SJCRH30 (cell line): ENCODE data around the gene CREB1. TPM values are rescaled to one million over a fixed set of nuclear protein-coding genes. Genes with fewer than 3 reads are reported as not detected.

Experiments
- DNase-seq, 2 experiments: peaks; one replicate each; pipeline ENCODE4 v3.0.0-alpha.2; 2015 to 2020
- H3K27ac ChIP-seq: fragments of 250-450 bp; sonication (Bioruptor Pico); 2 replicates; pipeline ENCODE4 v1.5.1; 2020; ENCODE audit warnings: mild to moderate bottlenecking, moderate library complexity
- H3K27me3 ChIP-seq: fragments of 250-450 bp; sonication (Bioruptor Pico); 2 replicates; pipeline ENCODE4 v1.5.1; 2020; ENCODE audit warnings: mild to moderate bottlenecking, moderate library complexity
- H3K36me3 ChIP-seq: fragments of 250-450 bp; sonication (Bioruptor Pico); 2 replicates; pipeline ENCODE4 v1.5.1; 2020; ENCODE audit warnings: mild to moderate bottlenecking, moderate library complexity
- H3K4me1 ChIP-seq: fragments of 250-450 bp; sonication (Bioruptor Pico); 2 replicates; pipeline ENCODE4 v1.5.1; 2020; ENCODE audit warnings: mild to moderate bottlenecking, moderate library complexity
- H3K4me3 ChIP-seq: fragments of 250-450 bp; sonication (Bioruptor Pico); 2 replicates; pipeline ENCODE4 v1.5.1; 2020; ENCODE audit warnings: mild to moderate bottlenecking, moderate library complexity
- H3K9me3 ChIP-seq: fragments of 250-450 bp; sonication (Bioruptor Pico); replicated peaks from 2 replicates; pipeline ENCODE4 v1.5.1; 2020; ENCODE audit warnings: mild to moderate bottlenecking, moderate library complexity
- total RNA-seq: library from RNA; depleted of rRNA; stranded (reverse); fragments of >200 nt; shearing (Covaris generic); gene quantifications from 2 replicates; pipeline ENCODE4 v1.2.3, GENCODE V29; 2014

CREB1 gene
- total RNA-seq, 1 experiment from 2014 or later: 37.9 TPM

DNA sequence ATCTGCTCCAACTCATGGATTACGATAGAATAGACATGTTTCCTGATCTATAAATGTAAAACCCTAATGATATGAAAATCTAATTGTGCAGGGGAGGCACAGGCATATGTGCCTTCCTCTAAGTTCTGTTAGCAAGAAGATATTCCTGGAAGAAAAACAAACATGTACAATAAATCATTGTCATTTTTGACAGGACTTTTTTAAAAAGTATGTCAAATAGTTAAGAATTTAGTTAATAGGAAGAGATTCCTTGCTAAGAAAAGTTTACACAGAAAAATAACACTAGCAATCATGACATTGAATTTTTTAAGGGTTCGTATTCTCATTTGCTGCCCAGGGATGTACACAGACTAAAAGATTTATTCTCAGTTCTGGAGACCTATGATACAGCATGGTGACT, 15.3 kb upstream of the CREB1 start:
- Histone ChIP-seq H3K9me3 (no peaks in the 10 kb centered on the region), H3K4me1 (peaks cover 5% of the 10 kb centered on the region), H3K4me3 (no peak overlapping the region), H3K27ac (no peak overlapping the region), H3K36me3 (no peaks in the 10 kb centered on the region), H3K27me3 (no peaks in the 10 kb centered on the region)
- DNase-seq: no peak

- no peaks in the 10 kb centered on the region for H3K27me3 ChIP-seq
- no peak overlapping the region for H3K4me3 ChIP-seq
- DNase-seq: no peak
- H3K27ac ChIP-seq: no peak overlapping the region
- H3K9me3 ChIP-seq: no peaks in the 10 kb centered on the region
- H3K4me1 ChIP-seq: peaks cover 5% of the 10 kb centered on the region
- no peaks in the 10 kb centered on the region for H3K36me3 ChIP-seq
Measured at GRCh38 chr2:207515671-207516070, 14.1 kb upstream of the CREB1 start.

- H3K9me3 ChIP-seq: no peaks in the 10 kb centered on the region
- no peaks in the 10 kb centered on the region for H3K27me3 ChIP-seq
- no peak overlapping the region for H3K4me3 ChIP-seq
- H3K27ac ChIP-seq: no peak overlapping the region
- H3K4me1 ChIP-seq: peaks cover 5% of the 10 kb centered on the region
- no peak for DNase-seq
- no peaks in the 10 kb centered on the region for H3K36me3 ChIP-seq
Measured at GRCh38 chr2:207516206-207516605, 13.6 kb upstream of the CREB1 start.

- no peak for DNase-seq
- Histone ChIP-seq H3K27me3 (no peaks in the 10 kb centered on the region), H3K4me3 (no peak overlapping the region), H3K27ac (no peak overlapping the region), H3K4me1 (no peaks in the 10 kb centered on the region), H3K9me3 (no peaks in the 10 kb centered on the region), H3K36me3 (no peaks in the 10 kb centered on the region)
Measured at GRCh38 chr2:207523005-207523404, 6.8 kb upstream of the CREB1 start.

GRCh38 chr2:207525296-207525695, 4.5 kb upstream of the CREB1 start:
- Histone ChIP-seq H3K27me3 (no peaks in the 10 kb centered on the region), H3K27ac (no peak overlapping the region), H3K9me3 (no peaks in the 10 kb centered on the region), H3K36me3 (no peaks in the 10 kb centered on the region), H3K4me3 (no peak overlapping the region), H3K4me1 (no peaks in the 10 kb centered on the region)
- DNase-seq: no peak

DNA sequence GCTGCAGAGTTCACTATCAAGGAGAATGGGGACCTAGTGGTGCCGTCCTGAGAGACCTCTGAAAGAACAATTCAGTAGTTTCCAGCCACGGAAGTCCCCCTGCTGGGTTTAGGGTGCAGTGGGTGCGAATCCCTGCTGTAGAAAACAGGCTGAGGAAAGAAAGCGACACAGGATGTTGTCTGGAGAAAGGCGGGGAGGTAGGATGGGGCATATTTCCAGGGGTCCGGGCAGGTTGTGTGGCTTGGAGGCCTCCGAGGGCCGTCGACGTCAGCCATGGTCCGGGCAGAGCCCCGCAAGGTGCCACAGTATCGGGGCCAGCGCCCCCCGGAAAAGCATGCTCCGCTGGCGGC, 807 bp upstream of the CREB1 start:
- Histone ChIP-seq H3K4me1 (no peaks in the 10 kb centered on the region), H3K9me3 (no peaks in the 10 kb centered on the region), H3K36me3 (no peaks in the 10 kb centered on the region), H3K27ac (peak overlapping the region; percentile 97), H3K4me3 (peak overlapping the region; percentile 71), H3K27me3 (no peaks in the 10 kb centered on the region)
- DNase-seq: peak; percentile 35 to 48

- Histone ChIP-seq H3K27me3 (no peaks in the 10 kb centered on the region), H3K9me3 (no peaks in the 10 kb centered on the region), H3K4me3 (peak overlapping the region; percentile 77), H3K4me1 (no peaks in the 10 kb centered on the region), H3K27ac (peak overlapping the region; percentile 97), H3K36me3 (no peaks in the 10 kb centered on the region)
- DNase-seq: peak; percentile 44 to 60
Measured at GRCh38 chr2:207530160-207531031, 634 bp downstream of the CREB1 start.

DNA sequence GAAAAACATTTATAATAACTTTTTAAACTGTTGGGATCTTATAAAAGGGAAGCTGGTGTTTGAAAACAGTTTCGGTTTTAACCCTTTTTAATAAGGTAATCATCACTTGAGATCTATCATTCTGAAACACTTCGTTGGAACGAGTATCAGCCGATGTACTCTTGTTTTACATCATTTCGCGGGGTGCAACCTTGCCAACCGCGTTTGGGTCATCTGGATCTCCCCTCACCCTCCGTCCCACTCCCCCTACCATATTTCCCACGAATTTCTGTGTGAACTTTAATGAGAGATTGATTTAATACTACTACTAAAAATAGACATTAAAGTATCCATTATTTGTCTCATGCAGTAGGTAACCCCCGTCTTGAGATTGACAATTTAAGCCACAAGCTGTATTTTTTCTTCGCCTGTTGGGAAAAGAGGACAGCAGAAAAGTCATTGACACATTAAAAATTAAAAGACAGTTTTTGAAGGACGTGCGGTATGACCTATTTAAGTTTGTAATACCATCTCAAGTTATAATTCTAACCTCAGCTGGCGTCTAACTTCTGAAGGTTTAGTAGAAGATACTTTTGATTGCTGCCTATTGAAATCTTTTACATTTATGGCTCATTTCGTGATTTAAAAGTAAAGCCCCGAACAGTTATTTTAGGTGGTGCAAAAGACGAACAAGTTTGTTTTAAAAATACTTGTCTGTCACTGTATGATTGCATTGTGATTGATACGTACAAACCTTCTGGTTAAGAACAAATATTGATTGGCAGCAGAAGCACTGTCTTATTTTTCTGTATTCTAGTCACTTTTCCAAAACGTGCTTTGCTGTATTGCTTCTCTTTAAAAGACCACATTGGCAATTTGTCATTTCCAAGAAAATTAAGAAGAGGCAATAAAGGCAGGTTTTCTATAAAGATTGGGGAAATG, 1.5 kb downstream of the CREB1 start:
- Histone ChIP-seq H3K36me3 (no peaks in the 10 kb centered on the region), H3K27ac (peak overlapping the region; percentile 66), H3K4me1 (no peaks in the 10 kb centered on the region), H3K9me3 (no peaks in the 10 kb centered on the region), H3K4me3 (peak overlapping the region; percentile 77), H3K27me3 (no peaks in the 10 kb centered on the region)
- DNase-seq: no peak

- H3K9me3 ChIP-seq: no peaks in the 10 kb centered on the region
- H3K4me3 ChIP-seq: no peak overlapping the region
- no peak overlapping the region for H3K27ac ChIP-seq
Measured at GRCh38 chr2:207532676-207533075, 2.9 kb downstream of the CREB1 start.

GRCh38 chr2:207533461-207534008, 3.8 kb downstream of the CREB1 start:
- Histone ChIP-seq H3K27me3 (no peaks in the 10 kb centered on the region), H3K4me1 (no peaks in the 10 kb centered on the region), H3K27ac (no peak overlapping the region), H3K4me3 (no peak overlapping the region), H3K9me3 (no peaks in the 10 kb centered on the region), H3K36me3 (0 out of 2 replicates have a peak, but pooled peaks cover 3% of the 10 kb centered on the region)
- DNase-seq: no peak

More at GRCh38 chr2:207532676-207533075, 2.9 kb downstream of the CREB1 start:
- H3K4me1 ChIP-seq: no peaks in the 10 kb centered on the region
- no peaks in the 10 kb centered on the region for H3K27me3 ChIP-seq
- no peak for DNase-seq
- 0 out of 2 replicates have a peak, but pooled peaks cover 3% of the 10 kb centered on the region for H3K36me3 ChIP-seq

GRCh38 chr2:207534417-207534816, 4.7 kb downstream of the CREB1 start:
- Histone ChIP-seq H3K27ac (no peak overlapping the region), H3K36me3 (0 out of 2 replicates have a peak, but pooled peaks cover 3% of the 10 kb centered on the region), H3K4me3 (no peak overlapping the region), H3K27me3 (no peaks in the 10 kb centered on the region), H3K9me3 (no peaks in the 10 kb centered on the region), H3K4me1 (no peaks in the 10 kb centered on the region)
- no peak for DNase-seq

- H3K27me3 ChIP-seq: no peaks in the 10 kb centered on the region
- no peaks in the 10 kb centered on the region for H3K9me3 ChIP-seq
- peaks cover 12% of the 10 kb centered on the region; the same call in 1 of the 2 replicates for H3K36me3 ChIP-seq
- H3K4me1 ChIP-seq: no peaks in the 10 kb centered on the region
- H3K27ac ChIP-seq: no peak overlapping the region
- no peak overlapping the region for H3K4me3 ChIP-seq
- no peak for DNase-seq
Measured at GRCh38 chr2:207539470-207539869, 9.7 kb downstream of the CREB1 start.

- Histone ChIP-seq H3K9me3 (no peaks in the 10 kb centered on the region), H3K4me3 (no peak overlapping the region), H3K27me3 (no peaks in the 10 kb centered on the region), H3K4me1 (no peaks in the 10 kb centered on the region), H3K36me3 (peaks cover 17% of the 10 kb centered on the region; the same call in 1 of the 2 replicates), H3K27ac (no peak overlapping the region)
- no peak for DNase-seq
Measured at GRCh38 chr2:207540431-207540830, 10.7 kb downstream of the CREB1 start.

DNA sequence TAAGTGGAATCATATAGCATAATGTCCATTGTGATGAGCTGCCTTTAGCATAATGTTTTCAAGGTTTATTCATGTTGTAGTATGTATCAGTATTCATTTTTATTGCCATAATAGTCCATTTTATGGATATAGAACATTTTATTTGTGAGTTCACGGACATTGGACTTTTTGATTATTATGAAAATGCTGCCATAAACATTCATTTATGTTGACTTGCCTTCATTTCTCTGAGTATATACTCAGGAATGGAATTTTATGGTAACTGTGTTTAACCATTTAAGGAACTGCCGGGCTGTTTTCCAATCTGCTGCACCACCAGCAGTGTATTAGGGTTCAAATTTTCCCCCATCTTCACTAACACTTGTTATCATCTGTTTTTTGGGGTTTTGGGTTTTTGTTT, 12.2 kb downstream of the CREB1 start:
- no peak for DNase-seq
- Histone ChIP-seq H3K4me3 (no peak overlapping the region), H3K27me3 (no peaks in the 10 kb centered on the region), H3K4me1 (no peaks in the 10 kb centered on the region), H3K36me3 (peaks cover 19% of the 10 kb centered on the region; the same call in 1 of the 2 replicates), H3K9me3 (no peaks in the 10 kb centered on the region), H3K27ac (no peak overlapping the region)

DNA sequence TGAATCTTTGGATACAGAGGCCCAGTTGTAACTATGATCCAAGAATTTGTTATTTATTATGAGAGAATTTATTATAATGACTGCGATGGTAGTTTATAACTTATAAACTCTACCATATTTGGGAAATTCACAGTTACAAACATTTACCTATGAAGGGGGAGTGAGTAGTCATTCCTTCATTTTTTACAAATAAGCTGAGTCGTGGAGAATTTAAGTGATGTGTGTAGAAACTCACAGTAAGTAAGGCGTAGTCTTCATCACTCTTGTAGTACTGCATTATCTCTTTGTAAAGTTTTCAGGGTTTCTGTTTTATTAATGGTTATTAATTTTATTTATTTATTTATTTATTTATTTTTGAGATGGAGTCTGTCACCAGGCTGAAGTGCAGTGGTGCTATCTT, 13.5 kb downstream of the CREB1 start:
- H3K27ac ChIP-seq: no peak overlapping the region
- H3K9me3 ChIP-seq: no peaks in the 10 kb centered on the region
- H3K4me1 ChIP-seq: no peaks in the 10 kb centered on the region
- no peaks in the 10 kb centered on the region for H3K27me3 ChIP-seq
- peaks cover 19% of the 10 kb centered on the region; the same call in 1 of the 2 replicates for H3K36me3 ChIP-seq
- no peak overlapping the region for H3K4me3 ChIP-seq
- no peak for DNase-seq
